Liver (tissue), 9 donors: ENCODE results near the gene PXDN. TPM values are rescaled to one million over a fixed set of nuclear protein-coding genes. Genes with fewer than 3 reads are reported as not detected.

ENCODE experiments used
- DNase-seq: peaks from one replicate; pipeline ENCODE4 v3.0.0-alpha.2; 2017; ENCODE audit warnings: low spot score
- H3K27ac ChIP-seq, 2 donors: one replicate each; pipeline ENCODE4 v1.7.0; 2013; ENCODE audit warnings: inconsistent platforms in 2 of 2, low read length in 2 of 2, control low read depth in 1 of 2, low read depth in 1 of 2, mild to moderate bottlenecking in 1 of 2
- H3K27me3 ChIP-seq, 4 donors: one replicate each; pipeline versions ENCODE4 v1.6.1 to v1.7.0; 2013; ENCODE audit warnings: low read length in 3 of 4, inconsistent platforms in 1 of 4, mild to moderate bottlenecking in 1 of 4, moderate library complexity in 1 of 4; ENCODE audit not compliant: control insufficient read depth in 4 of 4, insufficient read depth in 4 of 4
- H3K36me3 ChIP-seq, 4 donors: one replicate each; pipeline versions ENCODE4 v1.6.1 to v1.7.0; 2013; ENCODE audit warnings: low read length in 3 of 4, mild to moderate bottlenecking in 3 of 4, low read depth in 1 of 4, moderate library complexity in 1 of 4; ENCODE audit not compliant: control insufficient read depth in 4 of 4, insufficient read depth in 3 of 4
- H3K4me1 ChIP-seq, 4 donors: one replicate each; pipeline versions ENCODE4 v1.6.1 to v1.7.0; 2013; ENCODE audit warnings: low read length in 3 of 4, mild to moderate bottlenecking in 3 of 4, moderate library complexity in 1 of 4; ENCODE audit not compliant: control insufficient read depth in 4 of 4, insufficient read depth in 4 of 4
- H3K4me3 ChIP-seq, 3 donors: one replicate each; pipeline versions ENCODE4 v1.6.1 to v1.7.0; 2013; ENCODE audit warnings: low read length in 3 of 3, control low read depth in 1 of 3, low read depth in 1 of 3, mild to moderate bottlenecking in 1 of 3
- H3K9ac ChIP-seq, 2 donors: one replicate each; pipeline ENCODE4 v1.7.0; 2013; ENCODE audit warnings: low read length in 2 of 2, mild to moderate bottlenecking in 2 of 2, moderate library complexity in 2 of 2, control low read depth in 1 of 2, low read depth in 1 of 2
- H3K9me3 ChIP-seq, 4 donors: one replicate each; pipeline versions ENCODE4 v1.6.1 to v1.7.0; 2013; ENCODE audit warnings: low read length in 3 of 4; ENCODE audit not compliant: control insufficient read depth in 4 of 4
- HNF4A ChIP-seq, 2 donors: conservative IDR thresholded peaks; 2 replicates each; pipeline ENCODE4 v1.6.1; 2016; ENCODE audit warnings: antibody characterized with exemption in 2 of 2, mild to moderate bottlenecking in 2 of 2
- NR2F2 ChIP-seq: IDR thresholded peaks from 2 replicates; pipeline ENCODE4 v1.6.1; 2016; ENCODE audit warnings: antibody characterized with exemption
- RAD21 ChIP-seq, 2 donors: IDR thresholded peaks; 2 replicates each; pipeline ENCODE4 v1.6.1; 2016; ENCODE audit warnings: antibody characterized with exemption in 2 of 2, mild to moderate bottlenecking in 2 of 2
- RXRA ChIP-seq, 2 donors: IDR thresholded peaks; 2 replicates each; pipeline ENCODE4 v1.6.1; 2017 to 2018; ENCODE audit warnings: antibody characterized with exemption in 2 of 2, mild to moderate bottlenecking in 1 of 2
- SP1 ChIP-seq: IDR thresholded peaks from 2 replicates; pipeline ENCODE4 v1.6.1; 2018; ENCODE audit warnings: antibody characterized with exemption, mild to moderate bottlenecking
- WGBS: extraction: QIAGEN DNeasy Blood & Tissue Kit; methylation state at CpG from one replicate; pipeline ENCODE4 v1.1.7; 2013; 5-methylcytosine and 5-hydroxymethylcytosine counted together
- polyA plus RNA-seq, 2 donors: library from polyadenylated mRNA; stranded (reverse) in 1 of 2; unstranded in 1 of 2; fragments of 200-250 nt in 1 of 2; fragments of >200 nt in 1 of 2; fragmentation: Nextera tagmentation in 1 of 2; extraction: Ambion mirVana in 1 of 2; gene quantifications; one replicate each; pipeline versions ENCODE4 v1.2.1 to v1.2.3, GENCODE V29; 2013 to 2015
- total RNA-seq, 2 donors: library from RNA; depleted of rRNA; stranded (reverse); fragments of >200 nt; gene quantifications; one replicate each; pipeline ENCODE4 v1.2.3, GENCODE V29; 2014
- TF ChIP-seq, protein P1 (sequence below): IDR thresholded peaks from 2 replicates; pipeline ENCODE4 v1.6.1; 2016; ENCODE audit warnings: antibody characterized with exemption
- TF ChIP-seq, protein P2 (sequence below): fragments of 150-350 bp; IDR thresholded peaks from 2 replicates; pipeline ENCODE4 v1.5.1; 2017; ENCODE audit warnings: improper control_type of control experiment, low read depth, low read length; ENCODE audit not compliant: missing input control
- TF ChIP-seq, protein P3 (sequence below): IDR thresholded peaks from 2 replicates; pipeline ENCODE4 v1.6.1; 2016; ENCODE audit warnings: antibody characterized with exemption
- donor health status: healthy.
- donor health status: healthy.
- donor health status: healthy.
- donor health status: healthy.
- donor health status: healthy.

Gene PXDN
- total and polyA plus RNA-seq, 4 donors: 4.2 to 21.5 (median 16.9) TPM

DNA sequence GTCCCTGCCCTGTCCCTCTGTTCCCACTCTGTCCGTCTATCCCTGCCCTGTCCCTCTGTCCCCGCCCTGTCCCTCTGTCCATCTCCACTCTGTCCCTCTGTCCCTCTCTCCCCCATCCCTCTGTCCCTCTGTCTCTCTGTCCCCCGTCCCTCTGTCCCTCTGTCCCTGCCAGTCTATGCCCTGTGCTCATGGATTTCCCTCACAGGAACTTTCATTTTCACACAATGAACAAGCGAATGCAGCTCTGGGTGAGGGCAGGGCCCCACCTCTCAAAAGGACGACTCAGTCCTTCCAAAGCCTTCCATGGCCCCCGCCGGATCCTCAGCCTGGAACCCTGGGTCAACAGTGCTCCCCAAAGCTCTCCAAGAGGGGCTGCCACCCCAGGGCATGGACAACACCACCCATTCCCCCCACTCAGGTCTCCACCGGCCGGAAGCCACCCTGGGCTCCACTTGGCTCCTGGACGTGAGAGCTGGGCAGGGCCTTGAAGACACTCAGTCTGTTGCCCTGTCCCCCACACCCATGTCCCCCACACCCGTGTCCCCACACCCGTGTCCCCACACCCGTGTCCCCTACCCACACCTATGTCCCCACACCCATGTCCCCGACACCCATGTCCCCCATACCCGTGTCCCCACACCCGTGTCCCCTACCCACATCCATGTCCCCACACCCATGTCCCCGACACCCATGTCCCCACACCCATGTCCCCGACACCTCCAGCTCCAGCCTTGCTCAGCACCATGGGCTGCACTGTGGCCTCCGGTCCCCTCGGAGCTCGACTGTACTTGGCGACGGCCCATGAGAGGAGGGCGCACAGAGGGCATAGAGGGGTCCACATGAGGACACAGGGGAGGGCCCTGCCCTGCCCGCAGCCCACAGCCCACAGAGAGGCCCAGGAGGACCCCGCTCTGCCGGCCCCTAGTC is 156.0 kb downstream of the PXDN start:
- Histone ChIP-seq H3K9ac (no peak overlapping the region), H3K4me1 (peaks cover 0 to 3% (median 0%) of the 10 kb centered on the region in 4 donors), H3K27me3 (no peaks in the 10 kb centered on the region), H3K4me3 (no peak overlapping the region), H3K27ac (no peak overlapping the region), H3K36me3 (no peaks in the 10 kb centered on the region), H3K9me3 (no peaks in the 10 kb centered on the region)
- WGBS: 80% methylated on average over 27 of the region's 27 CpGs
- TF ChIP-seq, protein P1, sequence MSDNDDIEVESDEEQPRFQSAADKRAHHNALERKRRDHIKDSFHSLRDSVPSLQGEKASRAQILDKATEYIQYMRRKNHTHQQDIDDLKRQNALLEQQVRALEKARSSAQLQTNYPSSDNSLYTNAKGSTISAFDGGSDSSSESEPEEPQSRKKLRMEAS: no peak
- TF ChIP-seq RAD21 (IDR thresholded peaks at IDR 0.05): no peak
- TF ChIP-seq, protein P2, sequence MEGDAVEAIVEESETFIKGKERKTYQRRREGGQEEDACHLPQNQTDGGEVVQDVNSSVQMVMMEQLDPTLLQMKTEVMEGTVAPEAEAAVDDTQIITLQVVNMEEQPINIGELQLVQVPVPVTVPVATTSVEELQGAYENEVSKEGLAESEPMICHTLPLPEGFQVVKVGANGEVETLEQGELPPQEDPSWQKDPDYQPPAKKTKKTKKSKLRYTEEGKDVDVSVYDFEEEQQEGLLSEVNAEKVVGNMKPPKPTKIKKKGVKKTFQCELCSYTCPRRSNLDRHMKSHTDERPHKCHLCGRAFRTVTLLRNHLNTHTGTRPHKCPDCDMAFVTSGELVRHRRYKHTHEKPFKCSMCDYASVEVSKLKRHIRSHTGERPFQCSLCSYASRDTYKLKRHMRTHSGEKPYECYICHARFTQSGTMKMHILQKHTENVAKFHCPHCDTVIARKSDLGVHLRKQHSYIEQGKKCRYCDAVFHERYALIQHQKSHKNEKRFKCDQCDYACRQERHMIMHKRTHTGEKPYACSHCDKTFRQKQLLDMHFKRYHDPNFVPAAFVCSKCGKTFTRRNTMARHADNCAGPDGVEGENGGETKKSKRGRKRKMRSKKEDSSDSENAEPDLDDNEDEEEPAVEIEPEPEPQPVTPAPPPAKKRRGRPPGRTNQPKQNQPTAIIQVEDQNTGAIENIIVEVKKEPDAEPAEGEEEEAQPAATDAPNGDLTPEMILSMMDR: no peak
- TF ChIP-seq NR2F2: no peak
- no peak for TF ChIP-seq SP1
- DNase-seq: no peak

DNA sequence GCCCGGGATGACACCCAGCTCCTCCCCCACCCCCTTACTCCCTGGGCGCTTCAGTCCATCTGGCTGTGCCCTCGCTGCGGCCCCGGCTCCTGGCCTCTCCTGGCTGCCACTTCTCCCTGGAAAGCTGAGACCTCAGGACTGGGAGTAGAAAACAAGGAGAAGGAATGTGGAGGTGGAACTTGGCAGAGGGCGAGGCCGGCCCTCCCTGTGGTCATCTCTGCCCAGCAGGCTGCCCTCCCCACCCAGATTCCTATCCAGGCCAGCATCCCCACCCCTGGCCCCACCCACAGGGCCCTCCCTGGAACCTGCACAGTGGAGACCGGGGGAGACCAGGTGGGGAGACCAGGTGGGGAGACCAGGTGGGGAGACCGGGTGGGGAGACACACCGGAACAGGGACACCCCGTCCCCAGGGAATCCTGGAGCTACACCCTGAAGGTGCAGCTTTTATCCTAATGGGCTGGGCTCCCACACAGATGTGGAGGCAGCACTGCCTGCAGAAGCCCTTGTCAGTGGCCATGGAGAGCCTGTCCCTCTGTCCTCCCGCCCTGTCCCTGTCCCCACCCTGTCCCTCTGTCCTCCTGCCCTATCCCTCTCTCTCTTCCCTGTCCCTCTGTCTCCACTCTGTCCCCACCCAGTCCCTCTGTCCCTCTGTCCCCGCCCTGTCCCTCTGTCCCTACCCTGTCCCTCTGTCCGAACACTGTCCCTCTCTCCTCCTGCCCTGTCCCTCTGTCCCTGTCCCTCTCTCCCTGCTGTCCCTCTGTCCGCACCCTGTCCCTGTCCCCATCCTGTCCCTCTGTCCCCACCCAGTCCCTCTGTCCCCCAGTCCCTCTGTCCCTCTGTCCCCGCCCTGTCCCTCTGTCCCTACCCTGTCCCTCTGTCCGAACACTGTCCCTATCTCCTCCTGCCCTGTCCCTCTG is 157.1 kb downstream of the PXDN start:
- no peak overlapping the region for H3K4me3 ChIP-seq
- no peak for TF ChIP-seq RXRA (IDR thresholded peaks at IDR 0.05)
- TF ChIP-seq, protein P3, sequence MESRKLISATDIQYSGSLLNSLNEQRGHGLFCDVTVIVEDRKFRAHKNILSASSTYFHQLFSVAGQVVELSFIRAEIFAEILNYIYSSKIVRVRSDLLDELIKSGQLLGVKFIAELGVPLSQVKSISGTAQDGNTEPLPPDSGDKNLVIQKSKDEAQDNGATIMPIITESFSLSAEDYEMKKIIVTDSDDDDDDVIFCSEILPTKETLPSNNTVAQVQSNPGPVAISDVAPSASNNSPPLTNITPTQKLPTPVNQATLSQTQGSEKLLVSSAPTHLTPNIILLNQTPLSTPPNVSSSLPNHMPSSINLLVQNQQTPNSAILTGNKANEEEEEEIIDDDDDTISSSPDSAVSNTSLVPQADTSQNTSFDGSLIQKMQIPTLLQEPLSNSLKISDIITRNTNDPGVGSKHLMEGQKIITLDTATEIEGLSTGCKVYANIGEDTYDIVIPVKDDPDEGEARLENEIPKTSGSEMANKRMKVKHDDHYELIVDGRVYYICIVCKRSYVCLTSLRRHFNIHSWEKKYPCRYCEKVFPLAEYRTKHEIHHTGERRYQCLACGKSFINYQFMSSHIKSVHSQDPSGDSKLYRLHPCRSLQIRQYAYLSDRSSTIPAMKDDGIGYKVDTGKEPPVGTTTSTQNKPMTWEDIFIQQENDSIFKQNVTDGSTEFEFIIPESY: no peak
- TF ChIP-seq, protein P1: no peak
- TF ChIP-seq, protein P2: no peak
- TF ChIP-seq HNF4A (conservative IDR thresholded peaks at IDR 0.05): no peak
- H3K9ac ChIP-seq: no peak overlapping the region
- no peak overlapping the region for H3K27ac ChIP-seq
- 70% methylated on average over 17 of the region's 17 CpGs for WGBS
- no peaks in the 10 kb centered on the region for H3K9me3 ChIP-seq
- H3K36me3 ChIP-seq: no peaks in the 10 kb centered on the region
- no peaks in the 10 kb centered on the region for H3K27me3 ChIP-seq
- peaks cover 0 to 3% (median 0%) of the 10 kb centered on the region in 4 donors for H3K4me1 ChIP-seq
- no peak for DNase-seq
